Pancreas (tissue), 10 donors: Measurements from ENCODE around the gene AP2A1. TPM values are rescaled to one million over a fixed set of nuclear protein-coding genes. Genes with fewer than 3 reads are reported as not detected.

Source experiments
- ATAC-seq, 4 donors: fragments of 200-7000 bp; cut with Tn5 transposase; one replicate each; pipeline versions ENCODE4 v1.8.0 to v1.9.1; 2020; ENCODE audit warnings: mild to moderate bottlenecking in 4 of 4, moderate library complexity in 4 of 4
- DNase-seq, 6 donors: peaks; one replicate each; pipeline ENCODE4 v3.0.0-alpha.2; 2020
- FAIRE-seq: peaks from 2 replicates; lab custom pipeline; 2012; peaks lifted over from hg19 to GRCh38; lab: Jason Lieb, UNC
- H3K27ac ChIP-seq, 4 donors: fragments of 200-600 bp; sonication (generic); 1 replicate in 3 of 4; 2 replicates in 1 of 4; pipeline versions ENCODE4 v1.5.0 to v1.8.0; 2020
- H3K27me3 ChIP-seq, 4 donors: fragments of 200-600 bp; one replicate each; pipeline ENCODE4 v1.8.0; 2021
- H3K36me3 ChIP-seq, 3 donors: fragments of 200-600 bp; sonication (generic) in 1 of 3; one replicate each; pipeline versions ENCODE4 v1.5.0 to v1.8.0; 2020 to 2021
- H3K4me1 ChIP-seq, 3 donors: fragments of 200-600 bp; one replicate each; pipeline ENCODE4 v1.8.0; 2021
- H3K4me3 ChIP-seq, 4 donors: fragments of 200-600 bp; sonication (generic) in 2 of 4; one replicate each; pipeline versions ENCODE4 v1.5.0 to v1.8.0; 2020 to 2021
- H3K9me3 ChIP-seq, 4 donors: fragments of 200-600 bp; one replicate each; pipeline ENCODE4 v1.8.0; 2021
- CTCF ChIP-seq, 4 donors: fragments of 200-600 bp; sonication (generic) in 3 of 4; IDR thresholded peaks; one replicate each; pipeline versions ENCODE4 v1.5.0 to v1.8.0; 2021; ENCODE audit warnings: antibody characterized with exemption in 4 of 4
- WGBS, 2 donors: extraction: QIAGEN DNeasy Blood & Tissue Kit; methylation state at CpG; one replicate each; pipeline ENCODE4 v1.1.7; 2013; 5-methylcytosine and 5-hydroxymethylcytosine counted together
- intact Hi-C, 3 donors: fragments of 100-400 bp; cut with DNase I; formaldehyde crosslinking; loops; one replicate each; pipeline versions ENCODE4 v1.11.1 to v1.14.2; 2022
- microRNA-seq, 2 donors: library from miRNA; unstranded; fragments of <30 nt; microRNA quantifications; one replicate each; pipeline versions ENCODE4 to v1.1.0, GENCODE V29; 2019 to 2020
- polyA plus RNA-seq, 2 donors: library from polyadenylated mRNA; stranded (reverse); fragments of 200-250 nt; gene quantifications; one replicate each; pipeline ENCODE4 v1.2.3, GENCODE V29; 2013
- total RNA-seq, 6 donors: library from RNA; stranded (reverse); fragmentation: NEBNext Ultra II Directional in 4 of 6; extraction: Animal tissue kit (Norgen Biotek cat#: 25700) in 4 of 6; gene quantifications; one replicate each; pipeline versions ENCODE4 v1.2.1 to v1.2.4, GENCODE V29; 2021 to 2023
- donor health status: healthy with polysubstance abuse.
- donor health status: DM: no; HTN: no; CAD: no; lungs with moderate emphysema.
- donor health status: DM: no; HTN: no; CAD: no.
- donor health status: control.
- donor health status: control.
- donor health status: Bipolar disorder and iron deficiency.
- donor health status: DM: yes; HTN: yes; CAD: no.
- donor health status: DM: no; HTN: no; CAD: no.
- donor health status: DM: no; HTN: no; CAD: no.
- donor health status: DM: yes; HTN: yes; CAD: no.

The AP2A1 gene
- total and polyA plus RNA-seq, 8 donors = 27.1 to 42.8 (median 33.3) TPM

- Histone ChIP-seq H3K4me1 (peaks cover 0 to 9% (median 0%) of the 10 kb centered on the region in 3 donors), H3K27ac (no peak overlapping the region), H3K36me3 (peaks cover 0 to 30% (median 10%) of the 10 kb centered on the region in 3 donors), H3K9me3 (no peaks in the 10 kb centered on the region), H3K27me3 (no peaks in the 10 kb centered on the region), H3K4me3 (no peak overlapping the region)
- TF ChIP-seq CTCF (IDR thresholded peaks at IDR 0.05) = no peak
- intact Hi-C loops = no loop called here
- no peak for FAIRE-seq
- peak in 5 of 6 donors; percentile 15 to 84 (median 57) for DNase-seq
- 88 to 92% methylated on average over 37 to 39 of the region's 39 CpGs for WGBS, 2 donors
- no peak for ATAC-seq
These were observed 87.8 kb downstream of the AP2A1 start for GRCh38 chr19:49854378-49855263.

- 89 to 93% methylated on average over 12 of the region's 12 CpGs for WGBS, 2 donors
- intact Hi-C loops = no loop called here
These were observed 88.5 kb downstream of the AP2A1 start for GRCh38 chr19:49855277-49855675.

GRCh38 chr19:49855676-49856573 is 89.1 kb downstream of the AP2A1 start:
- TF ChIP-seq CTCF (IDR thresholded peaks at IDR 0.05) = no peak
- Histone ChIP-seq H3K4me1 (peaks cover 0 to 3% (median 0%) of the 10 kb centered on the region in 3 donors), H3K27ac (no peak overlapping the region), H3K9me3 (no peaks in the 10 kb centered on the region), H3K27me3 (no peaks in the 10 kb centered on the region), H3K4me3 (no peak overlapping the region), H3K36me3 (peaks cover 0 to 31% (median 10%) of the 10 kb centered on the region in 3 donors)
- no peak for ATAC-seq
- WGBS, 2 donors = 79 to 84% methylated on average over 20 to 21 of the region's 21 CpGs
- DNase-seq = peak in 2 of 6 donors; percentile 47 to 58
- FAIRE-seq = no peak
- intact Hi-C loops = no loop called here

More at GRCh38 chr19:49855277-49855675, 88.5 kb downstream of the AP2A1 start:
- TF ChIP-seq CTCF (IDR thresholded peaks at IDR 0.05) = no peak
- Histone ChIP-seq H3K36me3 (peaks cover 0 to 31% (median 10%) of the 10 kb centered on the region in 3 donors), H3K9me3 (no peaks in the 10 kb centered on the region), H3K27ac (no peak overlapping the region), H3K27me3 (no peaks in the 10 kb centered on the region), H3K4me3 (no peak overlapping the region), H3K4me1 (peaks cover 0 to 3% (median 0%) of the 10 kb centered on the region in 3 donors)
- FAIRE-seq (no peak), DNase-seq (peak in 1 of 6 donors; percentile 39), ATAC-seq (no peak)

GRCh38 chr19:49856574-49857021 is 89.8 kb downstream of the AP2A1 start:
- ATAC-seq = no peak
- TF ChIP-seq CTCF (IDR thresholded peaks at IDR 0.05) = no peak
- Histone ChIP-seq H3K27ac (no peak overlapping the region), H3K9me3 (no peaks in the 10 kb centered on the region), H3K36me3 (peaks cover 0 to 37% (median 10%) of the 10 kb centered on the region in 3 donors), H3K4me3 (no peak overlapping the region), H3K27me3 (no peaks in the 10 kb centered on the region), H3K4me1 (peaks cover 0 to 3% (median 0%) of the 10 kb centered on the region in 3 donors)
- intact Hi-C loops = no loop called here
- peak in 3 of 6 donors; percentile 45 to 79 (median 61) for DNase-seq
- WGBS, 2 donors = 91 to 92% methylated on average over 18 of the region's 18 CpGs
- no peak for FAIRE-seq

Small RNA genes lying within 50 kb of the gene (microRNA-seq; reads per million reads assigned to microRNA genes)
- gene MIR4749 = 0.59 to 0.77 reads per million in 2 donors
- 0 to 1.5 reads per million in 2 donors for gene MIR6799
- 0 to 0.59 reads per million in 2 donors for gene MIR6800

Other genes with a start within 250 kb of the AP2A1 start
- 10 to 100 TPM in 1 of 6 donors, 1 to 10 TPM in 5; 1.6 to 16.5 (median 4.8) TPM for gene RCN3, start 239.0 kb upstream of the AP2A1 start, total RNA-seq
- 10 to 100 TPM; 38.7 to 41.5 TPM for gene RCN3, start 239.0 kb upstream of the AP2A1 start, polyA plus RNA-seq
- gene NOSIP, start 186.4 kb upstream of the AP2A1 start, total RNA-seq = 10 to 100 TPM; 40.5 to 76.3 (median 52.1) TPM
- 100 to 1,000 TPM; 120 to 148 TPM for gene NOSIP, start 186.4 kb upstream of the AP2A1 start, polyA plus RNA-seq
- gene PRRG2, start 185.7 kb upstream of the AP2A1 start, total RNA-seq = 1 to 10 TPM; 6.5 to 8.9 (median 8.3) TPM
- 10 to 100 TPM; 11.6 to 15.9 TPM for gene PRRG2, start 185.7 kb upstream of the AP2A1 start, polyA plus RNA-seq
- gene PRR12, start 175.8 kb upstream of the AP2A1 start, total RNA-seq = 10 to 100 TPM in 3 of 6 donors, 1 to 10 TPM in 3; 8.3 to 17.7 (median 9.5) TPM
- gene PRR12, start 175.8 kb upstream of the AP2A1 start, polyA plus RNA-seq = 10 to 100 TPM; 14.0 to 18.9 TPM
- 10 to 100 TPM in 2 of 6 donors, 1 to 10 TPM in 4; 5.5 to 24.4 (median 7.5) TPM for gene RRAS, start 126.9 kb upstream of the AP2A1 start, total RNA-seq
- gene RRAS, start 126.9 kb upstream of the AP2A1 start, polyA plus RNA-seq = 10 to 100 TPM; 27.2 to 42.9 TPM
- 10 to 100 TPM; 17.3 to 34.8 (median 28.3) TPM for gene SCAF1, start 124.8 kb upstream of the AP2A1 start, total RNA-seq
- 10 to 100 TPM; 17.8 to 30.4 TPM for gene SCAF1, start 124.8 kb upstream of the AP2A1 start, polyA plus RNA-seq
- 10 to 100 TPM; 34.4 to 66.0 (median 44.7) TPM for gene IRF3, start 101.1 kb upstream of the AP2A1 start, total RNA-seq
- 100 to 1,000 TPM; 213 to 289 TPM for gene IRF3, start 101.1 kb upstream of the AP2A1 start, polyA plus RNA-seq
- gene BCL2L12, start 101.1 kb upstream of the AP2A1 start, total RNA-seq = 10 to 100 TPM in 2 of 6 donors, 1 to 10 TPM in 4; 6.0 to 12.0 (median 9.6) TPM
- 10 to 100 TPM; 16.2 to 16.5 TPM for gene BCL2L12, start 101.1 kb upstream of the AP2A1 start, polyA plus RNA-seq
- 10 to 100 TPM; 27.2 to 61.1 (median 43.3) TPM for gene PRMT1, start 89.7 kb upstream of the AP2A1 start, total RNA-seq
- 10 to 100 TPM; 95.3 to 98.7 TPM for gene PRMT1, start 89.7 kb upstream of the AP2A1 start, polyA plus RNA-seq
- under 1 TPM; 0.28 to 1.00 (median 0.58) TPM for gene ADM5, start 77.4 kb upstream of the AP2A1 start, total RNA-seq
- gene ADM5, start 77.4 kb upstream of the AP2A1 start, polyA plus RNA-seq = 1 to 10 TPM; 2.4 to 2.5 TPM
- 1 to 10 TPM in 4 of 6 donors, under 1 TPM in 2; 0.28 to 5.6 (median 2.1) TPM for gene CPT1C, start 75.9 kb upstream of the AP2A1 start, total RNA-seq
- 10 to 100 TPM; 10.5 to 12.6 TPM for gene CPT1C, start 75.9 kb upstream of the AP2A1 start, polyA plus RNA-seq
- gene TSKS, start 3.7 kb upstream of the AP2A1 start, total RNA-seq = under 1 TPM in 3 of 6 donors, not detected in 3; 0.08 to 0.34 (median 0.09) TPM
- gene TSKS, start 3.7 kb upstream of the AP2A1 start, polyA plus RNA-seq = under 1 TPM; 0.35 to 0.76 TPM
- 10 to 100 TPM in 3 of 6 donors, 1 to 10 TPM in 3; 8.8 to 22.3 (median 12.1) TPM for gene FUZ, start 46.3 kb downstream of the AP2A1 start, total RNA-seq
- 10 to 100 TPM; 24.3 to 30.3 TPM for gene FUZ, start 46.3 kb downstream of the AP2A1 start, polyA plus RNA-seq
- 10 to 100 TPM; 19.4 to 34.9 (median 24.3) TPM for gene MED25, start 51.3 kb downstream of the AP2A1 start, total RNA-seq
- gene MED25, start 51.3 kb downstream of the AP2A1 start, polyA plus RNA-seq = 10 to 100 TPM; 56.8 to 60.0 TPM
- 100 to 1,000 TPM in 1 of 6 donors, 10 to 100 TPM in 5; 48.8 to 116 (median 72.8) TPM for gene PTOV1, start 84.2 kb downstream of the AP2A1 start, total RNA-seq
- 100 to 1,000 TPM; 177 to 191 TPM for gene PTOV1, start 84.2 kb downstream of the AP2A1 start, polyA plus RNA-seq
- 10 to 100 TPM; 28.7 to 52.4 (median 34.6) TPM for gene PNKP, start 100.6 kb downstream of the AP2A1 start, total RNA-seq
- gene PNKP, start 100.6 kb downstream of the AP2A1 start, polyA plus RNA-seq = 100 to 1,000 TPM in 1 of 2 donors, 10 to 100 TPM in 1; 76.0 to 154 TPM
- gene AKT1S1, start 110.4 kb downstream of the AP2A1 start, total RNA-seq = 10 to 100 TPM; 13.8 to 22.1 (median 16.2) TPM
- 10 to 100 TPM; 22.7 to 31.1 TPM for gene AKT1S1, start 110.4 kb downstream of the AP2A1 start, polyA plus RNA-seq
- 10 to 100 TPM; 21.0 to 34.3 (median 29.9) TPM for gene TBC1D17, start 110.7 kb downstream of the AP2A1 start, total RNA-seq
- gene TBC1D17, start 110.7 kb downstream of the AP2A1 start, polyA plus RNA-seq = 10 to 100 TPM; 74.0 to 99.3 TPM
- gene IL4I1, start 129.9 kb downstream of the AP2A1 start, total RNA-seq = 1 to 10 TPM in 2 of 6 donors, under 1 TPM in 4; 0.23 to 4.0 (median 0.63) TPM
- gene IL4I1, start 129.9 kb downstream of the AP2A1 start, polyA plus RNA-seq = 1 to 10 TPM in 1 of 2 donors, under 1 TPM in 1; 0.45 to 1.1 TPM
- 10 to 100 TPM in 3 of 6 donors, 1 to 10 TPM in 3; 8.2 to 16.6 (median 11.2) TPM for gene ATF5, start 162.2 kb downstream of the AP2A1 start, total RNA-seq
- 10 to 100 TPM; 16.0 to 25.7 TPM for gene ATF5, start 162.2 kb downstream of the AP2A1 start, polyA plus RNA-seq
- 10 to 100 TPM; 11.4 to 26.4 (median 15.0) TPM for gene NUP62, start 162.5 kb downstream of the AP2A1 start, total RNA-seq
- gene NUP62, start 162.5 kb downstream of the AP2A1 start, polyA plus RNA-seq = 10 to 100 TPM; 19.6 to 20.7 TPM
- 10 to 100 TPM in 1 of 6 donors, 1 to 10 TPM in 3, under 1 TPM in 2; 0.14 to 26.5 (median 1.6) TPM for gene SIGLEC11, start 194.2 kb downstream of the AP2A1 start, total RNA-seq
- 1 to 10 TPM in 1 of 2 donors, under 1 TPM in 1; 0.35 to 5.1 TPM for gene SIGLEC11, start 194.2 kb downstream of the AP2A1 start, polyA plus RNA-seq